HL-60 (cell line): ENCODE results near the gene DMGDH.

Source experiments
- DNase-seq, 2 experiments: peaks; one replicate each; pipeline ENCODE4 v3.0.0-alpha.2; 2010 to 2020; ENCODE audit warnings: low read depth in 1 of 2, low spot score in 1 of 2
- H3K27ac ChIP-seq: fragments of 250-450 bp; sonication (Bioruptor Pico); replicated peaks from 2 replicates; pipeline ENCODE4 v1.5.1; 2020; ENCODE audit warnings: mild to moderate bottlenecking, moderate library complexity
- H3K27me3 ChIP-seq: fragments of 250-450 bp; sonication (Bioruptor Pico); 2 replicates; pipeline ENCODE4 v1.5.1; 2021; ENCODE audit warnings: mild to moderate bottlenecking, moderate library complexity; ENCODE audit not compliant: insufficient read depth, poor library complexity, severe bottlenecking
- H3K4me3 ChIP-seq: replicated peaks from 2 replicates; pipeline ENCODE4 v1.5.1; 2011; ENCODE audit warnings: mild to moderate bottlenecking, control low read depth, low read length; ENCODE audit not compliant: insufficient read depth
- CTCF ChIP-seq: IDR thresholded peaks from one replicate; pipeline ENCODE4 v1.5.1; 2011; ENCODE audit warnings: low read length, control low read depth, inconsistent platforms; ENCODE audit not compliant: insufficient read depth
- GABPA ChIP-seq: IDR thresholded peaks from 2 replicates; pipeline ENCODE4 v1.6.1; 2012; ENCODE audit warnings: low read depth
- POLR2AphosphoS5 ChIP-seq: IDR thresholded peaks from 2 replicates; pipeline ENCODE4 v1.6.1; 2012; ENCODE audit warnings: low read depth
- REST ChIP-seq: IDR thresholded peaks from 2 replicates; pipeline ENCODE4 v1.6.1; 2012; ENCODE audit warnings: low read depth; ENCODE audit not compliant: insufficient replicate concordance
- SPI1 ChIP-seq: IDR thresholded peaks from 2 replicates; pipeline ENCODE4 v1.6.1; 2012; ENCODE audit warnings: low read depth, mild to moderate bottlenecking, borderline replicate concordance

DMGDH gene

GRCh38 chr5:79035237-79035636 lies 34.2 kb downstream of the DMGDH start:
- no peak overlapping the region for H3K27ac ChIP-seq
- no peaks in the 10 kb centered on the region for H3K27me3 ChIP-seq
- TF ChIP-seq POLR2AphosphoS5 (no peak), GABPA (no peak), CTCF (no peak)
- DNase-seq, result no peak
- H3K4me3 ChIP-seq, result no peak overlapping the region

- Histone ChIP-seq H3K27me3 (no peaks in the 10 kb centered on the region), H3K27ac (no peak overlapping the region), H3K4me3 (no peak overlapping the region)
- TF ChIP-seq POLR2AphosphoS5, result no peak
- TF ChIP-seq SPI1, result no peak
- no peak for TF ChIP-seq GABPA
- TF ChIP-seq CTCF, result no peak
- no peak for TF ChIP-seq REST
- DNase-seq, result no peak
These were observed 36.7 kb downstream of the DMGDH start for GRCh38 chr5:79032782-79033181.

GRCh38 chr5:79032031-79032695 lies 37.3 kb downstream of the DMGDH start:
- no peak overlapping the region for H3K27ac ChIP-seq
- no peaks in the 10 kb centered on the region for H3K27me3 ChIP-seq
- H3K4me3 ChIP-seq, result no peak overlapping the region
- DNase-seq, result no peak
- no peak for TF ChIP-seq SPI1

- no peak for DNase-seq
- Histone ChIP-seq H3K27ac (no peak overlapping the region), H3K4me3 (no peak overlapping the region), H3K27me3 (no peaks in the 10 kb centered on the region)
- TF ChIP-seq POLR2AphosphoS5 (no peak), REST (no peak), GABPA (no peak), CTCF (no peak), SPI1 (no peak)
These were observed 38.0 kb downstream of the DMGDH start for GRCh38 chr5:79031485-79031867.
